T-helper 2 cell treated with Interferon-gamma antibody and Interleukin-4, amounts not matched to agents 100 ng/mL and 5 ng/mL, for 36 hours (primary cell): Measurements from ENCODE around the gene KDM7A. TPM values are rescaled to one million over a fixed set of nuclear protein-coding genes. Genes with fewer than 3 reads are reported as not detected.

Experiments used
- intact Hi-C: fragments of 100-400 bp; cut with micrococcal nuclease; formaldehyde crosslinking; loops from one replicate; pipeline ENCODE4 v1.15.1; 2023
- total RNA-seq: library from RNA; stranded (reverse); gene quantifications from 2 replicates; pipeline ENCODE4 v1.2.3, GENCODE V29; 2022

Gene KDM7A
- total RNA-seq, result 11.8 and 13.4 TPM in 2 replicates

GRCh38 chr7:140176811-140177702 lies at the start of gene KDM7A:
KDM7A (minus strand) TSS chr7:140176983; CDS start chr7:140176937, 46 bp downstream.
- intact Hi-C loops, result loop anchor here (2.0 to 5.0 kb wide), 3 partner anchors 226 to 1070 kb away; partner anchors contain the start of gene ZC3HAV1

- intact Hi-C loops, result loop anchor here (1.0 kb wide), 2 partner anchors 13 to 50 kb away; no protein-coding TSS in a partner anchor
Observed at GRCh38 chr7:140225562-140226249, 48.9 kb upstream of the KDM7A start.

- intact Hi-C loops, result no loop called here
Observed at GRCh38 chr7:140223515-140224221, 46.9 kb upstream of the KDM7A start.

- intact Hi-C loops, result no loop called here
Observed at GRCh38 chr7:140222814-140223213, 46.0 kb upstream of the KDM7A start.

GRCh38 chr7:140219672-140220524 lies 43.1 kb upstream of the KDM7A start:
- intact Hi-C loops, result loop anchor here (10.0 kb wide), 1 partner anchor 45 kb away; no protein-coding TSS in a partner anchor

- intact Hi-C loops, result loop anchor here (10.0 kb wide), 1 partner anchor 46 kb away; no protein-coding TSS in a partner anchor
Observed at GRCh38 chr7:140218656-140219055, 41.9 kb upstream of the KDM7A start.

- intact Hi-C loops, result loop anchor here (10.0 kb wide), 1 partner anchor 47 kb away; no protein-coding TSS in a partner anchor
Observed at GRCh38 chr7:140217750-140218501, 41.1 kb upstream of the KDM7A start.

GRCh38 chr7:140215281-140215680 lies 38.5 kb upstream of the KDM7A start:
- intact Hi-C loops, result loop anchor here (10.0 kb wide), 1 partner anchor 50 kb away; no protein-coding TSS in a partner anchor

GRCh38 chr7:140214075-140214684 lies 37.4 kb upstream of the KDM7A start:
- intact Hi-C loops, result loop anchor here (10.0 kb wide), 1 partner anchor 51 kb away; no protein-coding TSS in a partner anchor

- intact Hi-C loops, result loop anchor here (10.0 kb wide), 1 partner anchor 51 kb away; no protein-coding TSS in a partner anchor
Observed at GRCh38 chr7:140213684-140214074, 36.9 kb upstream of the KDM7A start.

- intact Hi-C loops, result loop anchor here (1.0 to 10.0 kb wide), 3 partner anchors 13 to 53 kb away; no protein-coding TSS in a partner anchor
Observed at GRCh38 chr7:140212100-140212881, 35.5 kb upstream of the KDM7A start.

GRCh38 chr7:140211698-140212097 lies 34.9 kb upstream of the KDM7A start:
- intact Hi-C loops, result loop anchor here (1.0 to 10.0 kb wide), 3 partner anchors 14 to 53 kb away; no protein-coding TSS in a partner anchor

GRCh38 chr7:140209866-140210609 lies 33.3 kb upstream of the KDM7A start:
- intact Hi-C loops, result loop anchor here (1.0 to 10.0 kb wide), 2 partner anchors 35 to 55 kb away; no protein-coding TSS in a partner anchor

GRCh38 chr7:140206616-140207389 lies 30.0 kb upstream of the KDM7A start:
- intact Hi-C loops, result no loop called here

- intact Hi-C loops, result no loop called here
Observed at GRCh38 chr7:140205600-140205999, 28.8 kb upstream of the KDM7A start.

- intact Hi-C loops, result no loop called here
Observed at GRCh38 chr7:140203556-140203955, 26.8 kb upstream of the KDM7A start.
